ENCODE measurements around the gene KIAA1958.

DNA sequence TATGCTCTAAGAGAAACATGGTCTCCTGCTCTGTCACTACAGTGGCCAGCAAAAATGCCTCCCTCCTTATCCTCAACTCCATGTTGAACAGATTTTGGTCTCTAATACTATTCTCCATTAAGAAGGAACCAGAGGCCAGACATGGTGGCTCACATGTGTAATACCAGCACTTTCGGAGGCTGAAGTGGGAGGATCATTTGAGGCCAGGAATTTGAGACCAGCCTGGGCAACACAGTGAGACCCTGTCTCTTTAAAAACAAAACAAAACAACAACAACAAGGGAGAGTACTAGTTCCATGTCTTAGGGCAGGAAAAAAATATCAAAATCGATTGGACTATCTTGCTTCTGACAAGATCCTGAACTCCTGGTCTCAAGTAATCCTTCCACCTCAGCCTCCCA is 216.7 kb downstream of the KIAA1958 start:
- TF ChIP-seq CTCF (conservative IDR thresholded peaks at IDR 0.05; ENCODE audit: low read depth, low read length) (no peak), RAD21 (IDR thresholded peaks at IDR 0.05; ENCODE audit: low read length) (no peak), SMC3 (IDR thresholded peaks at IDR 0.05; ENCODE audit: low read depth, low read length) (no peak), RCOR1 (IDR thresholded peaks at IDR 0.05; ENCODE audit: insufficient replicate concordance, low read length) (no peak)
